ENCODE measurements around the gene AAK1.
"Not testable (repeated sequence)": the region's sequence is repeated elsewhere in the genome, so short reads cannot be mapped to it uniquely, and the experiment has no call there.

AAK1 gene

DNA sequence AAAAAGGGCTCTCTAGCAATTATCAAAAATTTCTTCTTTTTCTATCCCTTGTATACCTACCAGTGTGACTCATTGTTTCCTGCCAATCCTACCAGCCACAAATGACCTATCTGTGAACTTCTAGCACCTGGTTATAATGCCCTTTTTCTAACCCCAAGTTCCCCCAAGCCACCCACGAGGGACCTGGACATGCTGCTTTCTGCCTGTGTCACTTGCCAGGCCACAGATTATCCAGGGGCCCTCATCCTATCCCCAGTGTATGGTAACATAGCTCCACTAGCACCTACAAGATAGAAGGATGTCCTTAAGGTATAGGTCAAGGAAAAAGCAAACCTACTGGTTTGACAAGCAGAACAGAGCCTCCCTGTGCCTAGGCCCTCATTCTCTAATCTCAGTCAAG lies 26.8 kb downstream of the AAK1 start:
- Histone ChIP-seq H3K9me3 (ENCODE audit: control insufficient read depth, insufficient read depth, low read length) (no peaks in the 10 kb centered on the region), H3K4me3 (ENCODE audit: low read depth, low read length) (no peak overlapping the region), H3K27me3 (ENCODE audit: control insufficient read depth, insufficient read depth, low read length) (no peaks in the 10 kb centered on the region), H3K27ac (ENCODE audit: low read depth, low read length) (no peak overlapping the region), H3K4me1 (ENCODE audit: control insufficient read depth, insufficient read depth, low read length) (0 out of 2 replicates have a peak, but pooled peaks cover 5% of the 10 kb centered on the region), H3K9ac (ENCODE audit: low read depth, low read length) (no peak overlapping the region), H3K36me3 (ENCODE audit: control insufficient read depth, insufficient read depth, low read length) (no peaks in the 10 kb centered on the region)

DNA sequence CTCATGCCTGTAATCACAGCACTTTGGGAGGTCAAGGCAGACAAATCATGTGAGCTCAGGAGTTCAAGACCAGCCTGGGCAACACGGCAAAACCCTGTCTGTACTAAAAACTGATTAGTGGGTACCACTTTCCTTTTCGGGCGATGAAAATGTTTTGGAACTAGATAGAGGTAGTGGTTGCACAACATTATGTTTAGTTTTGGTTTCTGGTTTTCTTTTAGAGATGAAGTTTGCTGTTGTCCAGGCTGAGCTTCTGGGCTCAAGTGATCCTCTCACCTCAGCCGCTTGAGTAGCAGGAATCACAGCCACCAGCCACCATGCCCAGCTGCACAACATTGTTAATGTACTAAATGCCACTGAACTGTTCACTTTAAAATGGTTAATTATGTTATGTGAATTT lies 27.6 kb downstream of the AAK1 start:
- Histone ChIP-seq H3K9me3 (ENCODE audit: control insufficient read depth, insufficient read depth, low read length) (no peaks in the 10 kb centered on the region), H3K27ac (ENCODE audit: low read depth, low read length) (no peak overlapping the region), H3K36me3 (ENCODE audit: control insufficient read depth, insufficient read depth, low read length) (no peaks in the 10 kb centered on the region), H3K4me1 (ENCODE audit: control insufficient read depth, insufficient read depth, low read length) (0 out of 2 replicates have a peak, but pooled peaks cover 5% of the 10 kb centered on the region), H3K9ac (ENCODE audit: low read depth, low read length) (no peak overlapping the region), H3K4me3 (ENCODE audit: low read depth, low read length) (no peak overlapping the region), H3K27me3 (ENCODE audit: control insufficient read depth, insufficient read depth, low read length) (no peaks in the 10 kb centered on the region)

DNA sequence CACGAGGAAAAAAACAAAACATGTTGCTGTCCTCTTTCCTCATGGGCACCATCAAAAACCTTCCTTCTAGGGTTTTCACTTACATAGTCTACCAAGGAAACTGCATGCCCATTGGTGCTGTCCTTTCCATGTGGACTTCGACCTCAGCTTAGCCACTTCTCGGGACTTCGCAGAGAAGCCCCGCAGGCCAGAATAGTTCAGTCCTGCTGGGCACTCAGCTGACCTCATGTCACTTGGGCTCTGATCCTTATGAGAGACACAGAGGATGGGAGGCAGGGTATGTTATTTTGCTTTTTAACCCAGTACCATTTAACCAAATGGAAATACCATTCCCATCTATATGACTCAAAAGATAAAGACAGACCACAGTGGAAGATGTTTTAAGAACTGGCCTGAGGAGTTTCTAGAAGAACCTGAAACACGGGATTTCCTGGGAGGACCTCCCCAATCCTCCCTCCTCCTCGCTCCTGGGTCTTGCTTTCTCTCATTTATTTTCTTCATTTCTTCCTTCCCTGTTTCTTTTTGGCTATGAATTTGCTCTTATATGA lies 28.4 kb downstream of the AAK1 start:
- H3K4me3 ChIP-seq (ENCODE audit: low read depth, low read length) = no peak overlapping the region
- 0 out of 2 replicates have a peak, but pooled peaks cover 5% of the 10 kb centered on the region for H3K4me1 ChIP-seq (ENCODE audit: control insufficient read depth, insufficient read depth, low read length)
- no peaks in the 10 kb centered on the region for H3K9me3 ChIP-seq (ENCODE audit: control insufficient read depth, insufficient read depth, low read length)

DNA sequence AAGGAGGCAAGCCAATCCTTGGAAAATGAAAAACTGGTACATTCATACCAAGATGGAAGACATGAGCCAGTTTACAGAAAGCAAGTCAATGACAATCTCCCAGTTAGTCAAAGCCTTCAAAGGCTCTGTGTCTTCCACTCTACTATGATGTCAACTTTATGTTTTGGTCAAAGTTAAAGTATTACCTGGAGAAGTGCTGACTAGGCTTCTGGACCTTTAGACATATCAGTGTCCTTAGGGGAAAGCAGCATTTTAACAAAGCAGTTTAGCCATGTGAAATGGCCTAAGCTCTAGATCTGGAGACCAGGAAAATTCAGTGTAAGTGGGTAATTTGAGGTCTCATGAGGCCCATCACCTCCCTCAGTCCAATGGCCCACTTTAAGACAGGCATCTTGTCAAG lies 30.8 kb downstream of the AAK1 start:
- Histone ChIP-seq H3K36me3 (ENCODE audit: control insufficient read depth, insufficient read depth, low read length) (no peaks in the 10 kb centered on the region), H3K9ac (ENCODE audit: low read depth, low read length) (no peak overlapping the region), H3K9me3 (ENCODE audit: control insufficient read depth, insufficient read depth, low read length) (no peaks in the 10 kb centered on the region), H3K4me1 (ENCODE audit: control insufficient read depth, insufficient read depth, low read length) (no peaks in the 10 kb centered on the region), H3K27ac (ENCODE audit: low read depth, low read length) (no peak overlapping the region), H3K27me3 (ENCODE audit: control insufficient read depth, insufficient read depth, low read length) (no peaks in the 10 kb centered on the region), H3K4me3 (ENCODE audit: low read depth, low read length) (no peak overlapping the region)

More for the DNA sequence above, 28.4 kb downstream of the AAK1 start:
- Histone ChIP-seq H3K36me3 (ENCODE audit: control insufficient read depth, insufficient read depth, low read length) (no peaks in the 10 kb centered on the region), H3K9ac (ENCODE audit: low read depth, low read length) (no peak overlapping the region), H3K27me3 (ENCODE audit: control insufficient read depth, insufficient read depth, low read length) (no peaks in the 10 kb centered on the region), H3K27ac (ENCODE audit: low read depth, low read length) (no peak overlapping the region)

DNA sequence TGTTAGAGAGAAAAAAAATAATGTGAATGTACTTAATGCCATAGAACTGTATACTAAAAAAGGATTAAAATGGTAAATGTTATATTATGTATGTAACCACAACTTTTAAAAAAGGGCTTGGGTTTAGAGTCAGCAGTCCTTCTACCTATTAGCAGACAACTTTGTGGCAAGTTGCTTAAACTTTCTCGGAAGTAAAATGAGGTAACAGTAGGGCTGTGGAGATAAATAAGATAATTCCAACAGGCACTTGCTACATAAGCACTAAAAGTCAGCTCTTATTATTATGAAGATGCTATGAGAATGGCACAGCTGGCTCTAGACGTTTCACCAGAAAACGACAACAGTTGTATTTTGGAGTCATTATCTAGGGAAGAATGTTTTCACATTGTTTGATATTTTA lies 31.3 kb downstream of the AAK1 start:
- Histone ChIP-seq H3K27me3 (ENCODE audit: control insufficient read depth, insufficient read depth, low read length) (no peaks in the 10 kb centered on the region), H3K4me3 (ENCODE audit: low read depth, low read length) (no peak overlapping the region), H3K4me1 (ENCODE audit: control insufficient read depth, insufficient read depth, low read length) (no peaks in the 10 kb centered on the region), H3K9ac (ENCODE audit: low read depth, low read length) (no peak overlapping the region), H3K27ac (ENCODE audit: low read depth, low read length) (no peak overlapping the region), H3K9me3 (ENCODE audit: control insufficient read depth, insufficient read depth, low read length) (no peaks in the 10 kb centered on the region), H3K36me3 (ENCODE audit: control insufficient read depth, insufficient read depth, low read length) (no peaks in the 10 kb centered on the region)

DNA sequence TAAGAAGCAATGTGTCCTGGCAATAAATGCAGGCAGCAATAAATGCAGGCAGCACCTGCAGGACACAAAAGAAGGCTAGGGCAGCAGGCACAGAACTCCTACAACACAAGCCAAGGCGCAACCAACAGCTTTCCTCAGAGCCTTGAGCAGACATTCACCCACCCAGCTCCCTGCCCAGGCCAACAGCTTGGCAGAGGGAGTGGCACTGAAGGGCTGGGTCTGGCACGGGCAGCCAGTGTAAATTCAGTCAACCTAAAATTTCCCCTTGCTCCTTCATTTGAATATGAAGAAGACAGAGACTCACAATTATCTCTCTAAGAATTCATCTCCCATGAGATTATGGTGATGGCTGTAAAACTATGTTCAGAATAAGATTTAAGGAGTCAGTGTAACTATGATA lies 35.4 kb downstream of the AAK1 start:
- H3K9ac ChIP-seq (ENCODE audit: low read depth, low read length) = no peak overlapping the region
- H3K4me3 ChIP-seq (ENCODE audit: low read depth, low read length) = no peak overlapping the region
- no peaks in the 10 kb centered on the region for H3K9me3 ChIP-seq (ENCODE audit: control insufficient read depth, insufficient read depth, low read length)
- H3K36me3 ChIP-seq (ENCODE audit: control insufficient read depth, insufficient read depth, low read length) = no peaks in the 10 kb centered on the region
- H3K27me3 ChIP-seq (ENCODE audit: control insufficient read depth, insufficient read depth, low read length) = no peaks in the 10 kb centered on the region
- peaks cover 6% of the 10 kb centered on the region; the same call in 1 of the 2 replicates for H3K4me1 ChIP-seq (ENCODE audit: control insufficient read depth, insufficient read depth, low read length)
- no peak overlapping the region for H3K27ac ChIP-seq (ENCODE audit: low read depth, low read length)

DNA sequence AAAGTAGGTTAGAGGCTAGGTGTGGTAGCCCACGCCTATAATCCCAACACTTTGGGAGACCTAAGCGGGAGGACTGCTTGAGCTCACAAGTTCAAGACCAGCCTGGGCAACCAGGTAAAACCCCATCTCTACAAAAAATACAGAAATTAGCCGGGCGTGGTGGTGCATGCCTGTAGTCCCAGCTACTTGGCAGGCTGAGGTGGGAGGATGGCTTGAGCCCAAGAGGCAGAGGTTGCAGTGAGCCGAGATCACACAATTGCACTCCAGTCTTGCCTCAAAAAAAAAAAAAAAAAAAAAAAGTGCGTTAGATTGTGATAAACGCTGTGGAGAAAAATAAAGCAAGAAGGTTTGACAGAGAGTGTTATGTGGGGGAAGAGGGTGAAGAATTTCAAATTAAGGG lies 36.8 kb downstream of the AAK1 start:
- not testable (repeated sequence) for H3K4me3 ChIP-seq (ENCODE audit: low read depth, low read length); H3K36me3 ChIP-seq (ENCODE audit: control insufficient read depth, insufficient read depth, low read length); H3K27me3 ChIP-seq (ENCODE audit: control insufficient read depth, insufficient read depth, low read length); H3K4me1 ChIP-seq (ENCODE audit: control insufficient read depth, insufficient read depth, low read length); H3K9me3 ChIP-seq (ENCODE audit: control insufficient read depth, insufficient read depth, low read length); H3K27ac ChIP-seq (ENCODE audit: low read depth, low read length); H3K9ac ChIP-seq (ENCODE audit: low read depth, low read length)

DNA sequence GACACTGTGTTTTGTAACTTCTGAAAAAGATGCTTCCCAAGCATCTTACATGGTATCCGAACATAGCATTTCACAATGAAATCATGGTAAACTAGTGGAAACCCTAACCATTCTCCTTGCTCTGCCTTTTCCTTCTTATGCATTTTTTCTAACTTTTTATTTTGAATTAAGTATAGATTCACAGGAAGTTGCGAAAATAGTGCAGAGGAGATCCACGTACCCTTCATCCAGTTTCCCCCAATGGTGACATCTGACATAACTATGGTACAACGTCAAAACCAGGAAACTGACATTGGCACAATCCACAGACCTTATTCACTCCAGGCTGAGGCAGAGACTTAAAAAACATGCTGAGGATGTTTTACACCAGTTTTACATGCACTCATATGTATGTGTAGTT lies 38.3 kb downstream of the AAK1 start:
- no peaks in the 10 kb centered on the region for H3K36me3 ChIP-seq (ENCODE audit: control insufficient read depth, insufficient read depth, low read length)

DNA sequence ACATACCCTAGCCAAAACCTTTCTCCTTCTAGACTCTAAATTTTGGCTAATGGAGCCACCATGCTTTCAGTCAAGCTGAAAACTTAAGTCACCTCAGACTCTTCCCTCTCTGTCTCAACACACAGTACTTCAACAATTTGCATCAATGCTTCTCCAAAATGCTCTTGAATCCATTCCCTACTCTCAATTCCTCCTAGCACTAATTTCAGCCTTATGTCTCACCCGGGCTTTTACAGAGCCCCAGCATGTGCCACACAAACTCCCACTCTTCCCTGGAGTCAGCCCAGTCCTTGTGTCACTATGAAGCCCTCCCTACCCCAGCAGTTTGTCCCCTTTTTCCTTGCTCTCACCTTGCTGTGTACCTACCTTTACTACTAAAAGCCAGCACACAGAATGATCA lies 38.7 kb downstream of the AAK1 start:
- H3K4me3 ChIP-seq (ENCODE audit: low read depth, low read length) = no peak overlapping the region
- no peaks in the 10 kb centered on the region for H3K27me3 ChIP-seq (ENCODE audit: control insufficient read depth, insufficient read depth, low read length)
- no peak overlapping the region for H3K9ac ChIP-seq (ENCODE audit: low read depth, low read length)
- H3K36me3 ChIP-seq (ENCODE audit: control insufficient read depth, insufficient read depth, low read length) = no peaks in the 10 kb centered on the region
- H3K27ac ChIP-seq (ENCODE audit: low read depth, low read length) = no peak overlapping the region
- H3K9me3 ChIP-seq (ENCODE audit: control insufficient read depth, insufficient read depth, low read length) = no peaks in the 10 kb centered on the region
- peaks cover 6% of the 10 kb centered on the region; the same call in 1 of the 2 replicates for H3K4me1 ChIP-seq (ENCODE audit: control insufficient read depth, insufficient read depth, low read length)

More for the DNA sequence above, 38.3 kb downstream of the AAK1 start:
- H3K9ac ChIP-seq (ENCODE audit: low read depth, low read length) = no peak overlapping the region
- H3K27ac ChIP-seq (ENCODE audit: low read depth, low read length) = no peak overlapping the region
- H3K4me1 ChIP-seq (ENCODE audit: control insufficient read depth, insufficient read depth, low read length) = peaks cover 6% of the 10 kb centered on the region; the same call in 1 of the 2 replicates
- H3K27me3 ChIP-seq (ENCODE audit: control insufficient read depth, insufficient read depth, low read length) = no peaks in the 10 kb centered on the region
- no peak overlapping the region for H3K4me3 ChIP-seq (ENCODE audit: low read depth, low read length)
- H3K9me3 ChIP-seq (ENCODE audit: control insufficient read depth, insufficient read depth, low read length) = no peaks in the 10 kb centered on the region

DNA sequence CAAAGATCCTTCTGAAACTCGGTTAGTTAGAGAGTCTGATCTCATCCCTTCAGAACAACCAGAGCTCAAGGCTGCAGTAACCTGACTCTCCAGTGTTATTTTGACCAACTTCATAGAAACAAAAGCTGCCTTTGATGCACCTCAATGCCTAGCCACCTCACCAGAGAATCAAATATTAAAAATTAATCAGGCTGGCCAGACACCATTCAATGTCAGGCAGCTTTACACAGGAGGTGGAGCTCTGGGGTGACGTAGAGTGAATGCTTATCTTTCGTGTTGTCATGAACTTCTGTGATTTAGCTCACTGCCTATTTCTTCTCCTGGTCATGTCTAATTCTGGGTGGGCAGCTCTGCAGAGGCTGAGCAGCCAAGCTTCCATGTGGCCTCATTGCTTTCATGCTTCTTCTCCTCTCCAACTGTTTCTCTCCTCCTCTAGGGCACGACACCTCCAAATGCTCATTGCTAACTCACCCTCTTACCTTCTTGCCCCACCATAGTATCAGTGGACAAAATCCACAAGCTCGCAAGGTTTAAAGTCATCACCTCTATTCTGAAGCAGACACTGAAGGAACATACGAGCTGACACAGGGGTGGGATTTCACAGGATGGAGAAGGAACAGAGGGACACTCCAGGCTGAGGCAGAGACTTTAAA lies 39.4 kb downstream of the AAK1 start:
- Histone ChIP-seq H3K4me3 (ENCODE audit: low read depth, low read length) (no peak overlapping the region), H3K9me3 (ENCODE audit: control insufficient read depth, insufficient read depth, low read length) (no peaks in the 10 kb centered on the region), H3K36me3 (ENCODE audit: control insufficient read depth, insufficient read depth, low read length) (no peaks in the 10 kb centered on the region), H3K27ac (ENCODE audit: low read depth, low read length) (no peak overlapping the region), H3K9ac (ENCODE audit: low read depth, low read length) (no peak overlapping the region), H3K27me3 (ENCODE audit: control insufficient read depth, insufficient read depth, low read length) (no peaks in the 10 kb centered on the region), H3K4me1 (ENCODE audit: control insufficient read depth, insufficient read depth, low read length) (peaks cover 6% of the 10 kb centered on the region; the same call in 1 of the 2 replicates)

DNA sequence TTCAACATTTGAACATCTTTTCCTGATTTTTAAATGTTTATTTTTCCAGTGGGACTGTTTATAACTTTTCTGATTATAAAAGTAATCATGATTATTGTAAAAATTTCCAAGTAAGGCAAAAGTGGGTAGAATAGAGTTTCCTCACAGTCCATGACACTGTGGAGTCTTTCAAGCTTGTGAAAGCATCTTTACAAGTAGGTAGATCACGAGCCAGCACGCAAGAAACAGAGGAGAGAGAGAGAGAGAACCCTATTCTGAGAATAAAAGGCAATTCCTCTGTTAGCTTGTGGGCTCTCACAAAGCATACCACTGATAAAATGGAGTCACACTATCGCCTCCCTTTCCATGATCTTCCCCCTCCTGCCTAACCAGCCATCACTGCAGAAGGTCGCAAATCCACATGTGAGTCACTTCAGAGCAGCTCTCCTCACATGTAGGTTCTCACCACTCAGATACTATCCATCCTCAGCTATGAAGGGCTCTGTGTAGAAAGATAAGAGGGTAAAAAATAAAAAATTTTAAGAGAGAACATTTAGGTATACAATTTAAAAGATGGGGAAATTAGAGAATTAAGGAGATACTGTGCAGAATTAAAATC lies 40.3 kb downstream of the AAK1 start:
- Histone ChIP-seq H3K9ac (ENCODE audit: low read depth, low read length) (no peak overlapping the region), H3K36me3 (ENCODE audit: control insufficient read depth, insufficient read depth, low read length) (no peaks in the 10 kb centered on the region), H3K27me3 (ENCODE audit: control insufficient read depth, insufficient read depth, low read length) (no peaks in the 10 kb centered on the region), H3K4me1 (ENCODE audit: control insufficient read depth, insufficient read depth, low read length) (peaks cover 6% of the 10 kb centered on the region; the same call in 1 of the 2 replicates), H3K4me3 (ENCODE audit: low read depth, low read length) (no peak overlapping the region), H3K27ac (ENCODE audit: low read depth, low read length) (no peak overlapping the region), H3K9me3 (ENCODE audit: control insufficient read depth, insufficient read depth, low read length) (no peaks in the 10 kb centered on the region)
